ENCODE data around the gene HOXC9.

- no peak for TF ChIP-seq POLR2A (IDR thresholded peaks at IDR 0.05)
- TF ChIP-seq, protein P1, sequence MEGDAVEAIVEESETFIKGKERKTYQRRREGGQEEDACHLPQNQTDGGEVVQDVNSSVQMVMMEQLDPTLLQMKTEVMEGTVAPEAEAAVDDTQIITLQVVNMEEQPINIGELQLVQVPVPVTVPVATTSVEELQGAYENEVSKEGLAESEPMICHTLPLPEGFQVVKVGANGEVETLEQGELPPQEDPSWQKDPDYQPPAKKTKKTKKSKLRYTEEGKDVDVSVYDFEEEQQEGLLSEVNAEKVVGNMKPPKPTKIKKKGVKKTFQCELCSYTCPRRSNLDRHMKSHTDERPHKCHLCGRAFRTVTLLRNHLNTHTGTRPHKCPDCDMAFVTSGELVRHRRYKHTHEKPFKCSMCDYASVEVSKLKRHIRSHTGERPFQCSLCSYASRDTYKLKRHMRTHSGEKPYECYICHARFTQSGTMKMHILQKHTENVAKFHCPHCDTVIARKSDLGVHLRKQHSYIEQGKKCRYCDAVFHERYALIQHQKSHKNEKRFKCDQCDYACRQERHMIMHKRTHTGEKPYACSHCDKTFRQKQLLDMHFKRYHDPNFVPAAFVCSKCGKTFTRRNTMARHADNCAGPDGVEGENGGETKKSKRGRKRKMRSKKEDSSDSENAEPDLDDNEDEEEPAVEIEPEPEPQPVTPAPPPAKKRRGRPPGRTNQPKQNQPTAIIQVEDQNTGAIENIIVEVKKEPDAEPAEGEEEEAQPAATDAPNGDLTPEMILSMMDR (IDR thresholded peaks at IDR 0.05 in 4 of 5, conservative IDR thresholded peaks at IDR 0.05 in 1 of 5): no peak
Measured at GRCh38 chr12:53954694-53955035, 45.3 kb upstream of the HOXC9 start, which contains the start of gene HOXC12.
